B cell (primary cell): ENCODE data around the gene WDR47.

Source experiments
- EZH2 ChIP-seq: IDR thresholded peaks from 2 replicates; pipeline ENCODE4 v1.6.1; 2012; ENCODE audit warnings: borderline replicate concordance, low read depth, mild to moderate bottlenecking, moderate library complexity, low read length; ENCODE audit not compliant: insufficient read depth, poor library complexity, severe bottlenecking
- TF ChIP-seq, protein P1 (sequence below): fragments of 200-600 bp; IDR thresholded peaks from one replicate; pipeline ENCODE4 v1.8.0; 2022; ENCODE audit warnings: antibody characterized with exemption, mild to moderate bottlenecking

DNA sequence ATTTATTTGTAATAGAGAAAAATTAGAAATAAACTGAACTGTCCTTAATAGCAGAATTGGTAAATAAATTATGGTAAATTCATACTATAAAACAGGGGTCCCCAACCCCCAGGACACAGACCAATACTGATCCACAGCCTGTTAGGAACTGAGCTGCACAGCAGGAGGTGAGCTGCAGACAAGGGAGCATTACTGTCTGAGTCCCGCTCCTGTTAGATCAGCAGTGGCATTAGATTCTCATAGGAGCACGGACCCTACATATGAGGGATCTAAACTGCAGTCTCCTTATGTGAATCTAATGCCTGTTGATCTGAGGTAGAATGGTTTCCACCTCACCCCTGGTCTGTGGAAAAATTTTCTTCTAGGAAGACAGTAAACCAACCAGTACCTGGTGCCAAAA lies 7.5 kb downstream of the WDR47 start:
- no peak for TF ChIP-seq EZH2
- TF ChIP-seq, protein P1, sequence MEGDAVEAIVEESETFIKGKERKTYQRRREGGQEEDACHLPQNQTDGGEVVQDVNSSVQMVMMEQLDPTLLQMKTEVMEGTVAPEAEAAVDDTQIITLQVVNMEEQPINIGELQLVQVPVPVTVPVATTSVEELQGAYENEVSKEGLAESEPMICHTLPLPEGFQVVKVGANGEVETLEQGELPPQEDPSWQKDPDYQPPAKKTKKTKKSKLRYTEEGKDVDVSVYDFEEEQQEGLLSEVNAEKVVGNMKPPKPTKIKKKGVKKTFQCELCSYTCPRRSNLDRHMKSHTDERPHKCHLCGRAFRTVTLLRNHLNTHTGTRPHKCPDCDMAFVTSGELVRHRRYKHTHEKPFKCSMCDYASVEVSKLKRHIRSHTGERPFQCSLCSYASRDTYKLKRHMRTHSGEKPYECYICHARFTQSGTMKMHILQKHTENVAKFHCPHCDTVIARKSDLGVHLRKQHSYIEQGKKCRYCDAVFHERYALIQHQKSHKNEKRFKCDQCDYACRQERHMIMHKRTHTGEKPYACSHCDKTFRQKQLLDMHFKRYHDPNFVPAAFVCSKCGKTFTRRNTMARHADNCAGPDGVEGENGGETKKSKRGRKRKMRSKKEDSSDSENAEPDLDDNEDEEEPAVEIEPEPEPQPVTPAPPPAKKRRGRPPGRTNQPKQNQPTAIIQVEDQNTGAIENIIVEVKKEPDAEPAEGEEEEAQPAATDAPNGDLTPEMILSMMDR: no peak
